H9 (cell line): ENCODE measurements around the gene KCNMB4. TPM values are rescaled to one million over a fixed set of nuclear protein-coding genes. Genes with fewer than 3 reads are reported as not detected.

ENCODE experiments used
- DNase-seq: peaks from one replicate; pipeline ENCODE4 v3.0.0-alpha.2; 2017
- H2AFZ ChIP-seq: one replicate; pipeline ENCODE4 v1.6.1; 2013; ENCODE audit warnings: mild to moderate bottlenecking, low read length, control low read depth, moderate library complexity
- H2AK5ac ChIP-seq: 2 replicates; pipeline ENCODE4 v1.6.1; 2013; ENCODE audit warnings: low read length, control low read depth, mixed read lengths; ENCODE audit not compliant: insufficient read length
- H2BK120ac ChIP-seq: one replicate; pipeline ENCODE4 v1.6.1; 2013; ENCODE audit warnings: low read depth, mild to moderate bottlenecking, low read length, control low read depth, inconsistent platforms; ENCODE audit not compliant: poor library complexity, severe bottlenecking
- H2BK12ac ChIP-seq: 2 replicates; pipeline ENCODE4 v1.6.1; 2013; ENCODE audit warnings: low read length, control low read depth, mixed read lengths, low read depth; ENCODE audit not compliant: insufficient read length
- H2BK15ac ChIP-seq: 2 replicates; pipeline ENCODE4 v1.6.1; 2013; ENCODE audit warnings: low read depth, low read length, control low read depth
- H2BK20ac ChIP-seq: one replicate; pipeline ENCODE4 v1.6.1; 2013; ENCODE audit warnings: low read depth, mild to moderate bottlenecking, low read length, control low read depth, inconsistent platforms; ENCODE audit not compliant: poor library complexity, severe bottlenecking
- H2BK5ac ChIP-seq: 2 replicates; pipeline ENCODE4 v1.6.1; 2013; ENCODE audit warnings: low read length, control low read depth, mixed read lengths; ENCODE audit not compliant: insufficient read length
- H3K14ac ChIP-seq: 2 replicates; pipeline ENCODE4 v1.6.1; 2013; ENCODE audit warnings: low read length, control low read depth; ENCODE audit not compliant: insufficient read depth
- H3K18ac ChIP-seq: 2 replicates; pipeline ENCODE4 v1.6.1; 2013; ENCODE audit warnings: low read depth, mild to moderate bottlenecking, mixed read lengths, low read length, control low read depth; ENCODE audit not compliant: insufficient read length
- H3K23ac ChIP-seq: 2 replicates; pipeline ENCODE4 v1.6.1; 2013; ENCODE audit warnings: low read length, control low read depth, mixed read lengths, low read depth; ENCODE audit not compliant: insufficient read length
- H3K23me2 ChIP-seq: 2 replicates; pipeline ENCODE4 v1.6.1; 2013; ENCODE audit warnings: low read depth, mild to moderate bottlenecking, mixed read lengths, low read length, control low read depth; ENCODE audit not compliant: insufficient read length, poor library complexity, severe bottlenecking
- H3K27ac ChIP-seq: 2 replicates; pipeline ENCODE4 v1.5.1; 2013; ENCODE audit warnings: low read length, control low read depth, mixed read lengths, low read depth; ENCODE audit not compliant: insufficient read length
- H3K27me3 ChIP-seq: 2 replicates; pipeline ENCODE4 v1.6.1; 2013; ENCODE audit warnings: low read length, control low read depth, inconsistent platforms; ENCODE audit not compliant: insufficient read depth
- H3K4ac ChIP-seq: 2 replicates; pipeline ENCODE4 v1.6.1; 2013; ENCODE audit warnings: low read depth, mild to moderate bottlenecking, control low read depth, inconsistent platforms, low read length, moderate library complexity
- H3K4me1 ChIP-seq: 2 replicates; pipeline ENCODE4 v1.6.1; 2013; ENCODE audit warnings: low read length, control low read depth, inconsistent platforms; ENCODE audit not compliant: insufficient read depth
- H3K4me2 ChIP-seq: 2 replicates; pipeline ENCODE4 v1.6.1; 2013; ENCODE audit warnings: low read length, control low read depth, mixed read lengths; ENCODE audit not compliant: insufficient read length, insufficient read depth
- H3K56ac ChIP-seq: 2 replicates; pipeline ENCODE4 v1.6.1; 2013; ENCODE audit warnings: low read depth, mild to moderate bottlenecking, mixed read lengths, low read length, control low read depth; ENCODE audit not compliant: insufficient read length
- H3K79me1 ChIP-seq: 2 replicates; pipeline ENCODE4 v1.6.1; 2013; ENCODE audit warnings: low read depth, mild to moderate bottlenecking, moderate library complexity, low read length, control low read depth, inconsistent platforms; ENCODE audit not compliant: insufficient read depth, poor library complexity, severe bottlenecking
- H3K79me2 ChIP-seq: 2 replicates; pipeline ENCODE4 v1.6.1; 2013; ENCODE audit warnings: low read length, control low read depth, inconsistent platforms; ENCODE audit not compliant: insufficient read depth
- H3K9ac ChIP-seq: 2 replicates; pipeline ENCODE4 v1.6.1; 2013; ENCODE audit warnings: low read length, control low read depth, mixed read lengths; ENCODE audit not compliant: insufficient read length; ENCODE audit errors: extremely low read depth
- H3K9me3 ChIP-seq: one replicate; pipeline ENCODE4 v1.6.1; 2013; ENCODE audit warnings: low read depth, low read length, inconsistent platforms; ENCODE audit not compliant: control insufficient read depth
- H3T11ph ChIP-seq: one replicate; pipeline ENCODE4 v1.6.1; 2013; ENCODE audit warnings: mild to moderate bottlenecking, low read length, control low read depth, inconsistent platforms
- H4K20me1 ChIP-seq: one replicate; pipeline ENCODE4 v1.6.1; 2013; ENCODE audit not compliant: control insufficient read depth, insufficient read length, insufficient read depth
- H4K5ac ChIP-seq: 2 replicates; pipeline ENCODE4 v1.6.1; 2013; ENCODE audit warnings: low read depth, mild to moderate bottlenecking, mixed read lengths, low read length, control low read depth; ENCODE audit not compliant: insufficient read length
- H4K8ac ChIP-seq: replicated peaks from 2 replicates; pipeline ENCODE4 v1.6.1; 2013; ENCODE audit warnings: low read length, control low read depth, mixed read lengths, low read depth; ENCODE audit not compliant: insufficient read length
- H4K91ac ChIP-seq: 2 replicates; pipeline ENCODE4 v1.6.1; 2013; ENCODE audit warnings: low read depth, mild to moderate bottlenecking, moderate library complexity, mixed read lengths, low read length, control low read depth; ENCODE audit not compliant: insufficient read length
- H3K27ac Mint-ChIP-seq, 3 experiments: 2 replicates in 2 of 3; 3 replicates in 1 of 3; pipeline ENCODE4 v1.8.0; 2020 to 2021; ENCODE audit warnings: mixed read lengths in 3 of 3, mild to moderate bottlenecking in 1 of 3, moderate library complexity in 1 of 3
- H3K27me3 Mint-ChIP-seq: 2 replicates; pipeline ENCODE4 v1.8.0; 2021; ENCODE audit warnings: low read depth, mild to moderate bottlenecking, moderate library complexity, mixed read lengths
- H3K36me3 Mint-ChIP-seq, 3 experiments: 2 replicates in 2 of 3; 3 replicates in 1 of 3; pipeline ENCODE4 v1.8.0; 2020 to 2021; ENCODE audit warnings: low read depth in 3 of 3, mixed read lengths in 3 of 3; ENCODE audit not compliant: insufficient read depth in 1 of 3
- H3K4me1 Mint-ChIP-seq, 2 experiments: 2 replicates each; pipeline ENCODE4 v1.8.0; 2020; ENCODE audit warnings: mixed read lengths in 2 of 2
- H3K4me3 Mint-ChIP-seq, 2 experiments: 2 replicates in 1 of 2; 3 replicates in 1 of 2; pipeline ENCODE4 v1.8.0; 2020 to 2021; ENCODE audit warnings: mild to moderate bottlenecking in 2 of 2, mixed read lengths in 2 of 2, moderate library complexity in 1 of 2
- H3K9me3 Mint-ChIP-seq, 2 experiments: 2 replicates in 1 of 2; 3 replicates in 1 of 2; pipeline ENCODE4 v1.8.0; 2020; ENCODE audit warnings: mild to moderate bottlenecking in 2 of 2, mixed read lengths in 2 of 2, moderate library complexity in 1 of 2
- CTCF ChIP-seq: fragments of 200-600 bp; sonication (generic); conservative IDR thresholded peaks from 3 replicates; pipeline ENCODE4 v1.8.0; 2021; ENCODE audit warnings: antibody characterized with exemption, mild to moderate bottlenecking
- WGBS: extraction: QIAGEN DNeasy Blood & Tissue Kit; methylation state at CpG from one replicate; pipeline ENCODE4 v1.1.7; 2013; ENCODE audit warnings: missing lambda C conversion rate, low lambda C conversion rate, mixed read lengths; ENCODE audit not compliant: insufficient read length; ENCODE audit errors: extremely low coverage; 5-methylcytosine and 5-hydroxymethylcytosine counted together
- total RNA-seq: library from RNA; stranded (reverse); gene quantifications from 2 replicates; pipeline ENCODE4 v1.2.1, GENCODE V29; 2021

The KCNMB4 gene
- total RNA-seq, 1 experiment from 2014 or later, result 16.2 TPM

- H3K27ac Mint-ChIP-seq, result no peak overlapping the region
- no peaks in the 10 kb centered on the region for H3K27me3 ChIP-seq
- no peak overlapping the region for H3K9ac ChIP-seq
- no peak overlapping the region for H2BK15ac ChIP-seq
- peaks cover 14 to 20% (median 16%) of the 10 kb centered on the region in 3 experiments for H3K36me3 Mint-ChIP-seq
- no peak overlapping the region for H3K18ac ChIP-seq
- no peak overlapping the region for H2BK12ac ChIP-seq
- no peak overlapping the region for H4K5ac ChIP-seq
- no peak overlapping the region for H3K4me2 ChIP-seq
- no peak overlapping the region for H3K56ac ChIP-seq
- H3K4ac ChIP-seq, result no peak overlapping the region
- no peaks in the 10 kb centered on the region; the same call in 1 of the 2 replicates for H3K27me3 Mint-ChIP-seq
- H3K9me3 ChIP-seq, result no peaks in the 10 kb centered on the region
- peaks cover 11 to 19% of the 10 kb centered on the region in 2 experiments for H3K9me3 Mint-ChIP-seq
- WGBS, result no CpG with 5 or more reads among the region's 3 CpGs
- no peak overlapping the region for H3K23ac ChIP-seq
- no peak overlapping the region for H4K8ac ChIP-seq
- no peak overlapping the region for H4K91ac ChIP-seq
- H3K4me3 Mint-ChIP-seq, result no peak overlapping the region
- no peaks in the 10 kb centered on the region for H4K20me1 ChIP-seq
- H2BK120ac ChIP-seq, result no peak overlapping the region
- no peaks in the 10 kb centered on the region for H3K79me2 ChIP-seq
- H2BK20ac ChIP-seq, result no peak overlapping the region
- H3T11ph ChIP-seq, result no peak overlapping the region
- H3K4me1 ChIP-seq, result no peaks in the 10 kb centered on the region
- H3K14ac ChIP-seq, result no peak overlapping the region
- no peak overlapping the region for H2BK5ac ChIP-seq
- no peak for TF ChIP-seq CTCF
- H3K4me1 Mint-ChIP-seq, result peaks cover 5% of the 10 kb centered on the region in 2 experiments; a peak in 2 of 4 replicates
- no peak overlapping the region for H2AK5ac ChIP-seq
- H2AFZ ChIP-seq, result no peak overlapping the region
- no peaks in the 10 kb centered on the region for H3K79me1 ChIP-seq
- H3K27ac ChIP-seq, result no peak overlapping the region
- no peak for DNase-seq
- no peaks in the 10 kb centered on the region for H3K23me2 ChIP-seq
Measured at GRCh38 chr12:70468741-70469140, 102.7 kb downstream of the KCNMB4 start.
